Epidermal melanocyte (primary cell): ENCODE results near the gene CHAD.
"Not testable (repeated sequence)": the region's sequence is repeated elsewhere in the genome, so short reads cannot be mapped to it uniquely, and the experiment has no call there.

Experiments used
- DNase-seq: peaks from one replicate; pipeline ENCODE4 v3.0.0; 2011; ENCODE audit warnings: low spot score; ENCODE audit not compliant: insufficient read length

Gene CHAD

DNA sequence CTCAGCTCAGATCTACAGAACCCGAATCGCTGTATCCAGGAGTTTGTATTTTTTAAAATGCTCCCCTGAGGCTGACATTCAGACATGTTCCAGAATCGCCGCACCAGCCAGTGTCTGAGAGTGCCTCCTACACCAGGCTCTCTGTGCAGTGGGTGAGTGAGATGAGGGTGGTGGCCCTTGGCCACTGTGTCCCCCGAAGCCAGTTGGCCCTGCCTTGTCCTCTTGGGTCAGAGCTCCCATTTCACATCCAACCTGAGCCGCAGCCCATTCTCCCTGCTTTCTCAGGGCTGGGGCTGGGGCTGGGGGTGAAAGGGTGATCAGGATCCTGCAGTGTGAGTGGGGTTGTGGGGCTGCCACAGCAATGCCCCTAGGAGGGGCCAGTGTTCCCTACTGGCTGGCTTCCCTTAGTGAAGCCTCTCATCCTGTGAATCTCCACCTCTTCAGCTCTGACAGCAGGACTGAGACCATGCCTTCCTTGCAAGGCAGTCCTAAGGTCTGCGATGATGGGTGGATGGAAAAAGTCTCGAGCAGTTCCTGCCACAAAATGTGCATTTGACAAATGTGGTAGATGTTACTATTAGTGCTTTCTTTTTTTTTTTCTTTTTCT, 26.6 kb upstream of the CHAD start:
- no peak for DNase-seq

DNA sequence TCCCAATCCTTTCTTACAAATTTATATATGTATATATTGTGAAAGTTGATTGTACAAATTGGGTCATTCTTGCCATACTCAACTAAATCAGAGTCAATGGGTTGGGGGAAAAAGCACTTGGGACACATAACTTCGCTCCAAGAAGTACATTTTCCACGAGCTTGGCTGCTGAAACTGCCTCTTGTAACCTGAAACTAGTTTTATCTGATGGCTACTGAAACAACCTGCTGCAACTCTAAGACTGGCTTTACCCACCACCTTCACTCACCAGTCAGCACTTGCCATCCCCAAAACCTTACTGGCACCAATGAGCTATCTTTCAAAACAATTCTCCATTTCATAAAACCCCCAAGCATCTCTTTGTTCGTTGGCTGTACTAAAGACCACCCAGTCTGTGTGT, 25.1 kb upstream of the CHAD start:
- no peak for DNase-seq

DNA sequence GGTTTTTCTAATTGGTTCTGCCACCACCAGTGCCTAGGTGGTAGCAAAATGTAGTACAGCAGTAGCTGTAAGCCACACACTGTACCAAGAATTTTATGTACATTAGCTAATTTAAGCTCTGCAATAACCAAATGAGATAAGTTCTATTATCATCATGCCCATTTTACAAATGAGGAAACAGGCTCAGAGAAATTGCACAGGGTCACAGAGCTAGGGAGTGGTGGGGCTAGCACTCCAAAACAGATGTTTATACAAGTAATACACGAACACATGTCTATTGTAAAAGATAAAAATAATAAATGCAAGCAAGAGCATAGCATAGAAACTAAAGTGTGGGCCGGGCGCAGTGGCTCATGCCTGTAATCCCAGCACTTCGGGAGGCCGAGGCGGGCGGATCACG, 23.5 kb upstream of the CHAD start:
- DNase-seq, result no peak

DNA sequence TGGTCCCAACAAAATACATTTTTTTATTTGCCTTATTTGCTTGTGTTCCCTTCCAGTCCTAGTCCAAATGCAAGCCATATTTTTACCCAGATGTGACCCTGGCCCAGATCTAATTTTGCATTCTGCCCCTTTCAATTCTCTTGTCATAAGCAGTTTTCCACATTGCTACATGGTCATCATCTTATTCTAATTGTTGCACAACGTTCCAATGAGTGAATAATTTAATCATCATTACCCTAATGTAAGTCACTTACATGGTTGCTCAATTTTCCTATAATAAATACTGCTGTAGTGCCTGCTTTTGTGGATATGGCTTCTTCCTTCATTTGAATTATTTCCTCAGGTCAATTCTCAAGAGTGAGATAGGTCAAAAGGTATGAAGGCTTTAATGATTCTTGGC, 22.8 kb upstream of the CHAD start:
- no peak for DNase-seq

DNA sequence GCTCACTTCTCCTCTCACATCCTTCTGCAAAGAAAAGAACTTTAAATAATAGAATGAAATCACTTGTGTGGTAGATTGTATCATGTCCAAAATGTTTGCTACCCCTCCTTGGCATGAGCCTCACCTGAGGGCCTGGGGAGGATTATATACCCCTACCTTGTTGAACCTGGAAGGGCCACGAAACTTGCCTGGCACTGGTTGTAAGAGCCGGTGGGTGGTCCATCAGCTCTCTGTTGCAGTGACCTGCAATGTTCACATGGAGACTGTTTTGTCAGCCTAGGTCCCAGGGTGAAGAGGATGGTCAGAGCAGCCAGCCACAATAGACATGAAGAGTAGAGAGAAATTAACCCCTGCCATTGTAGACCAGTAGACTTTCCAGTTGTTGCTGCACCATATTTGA, 20.2 kb upstream of the CHAD start:
- no peak for DNase-seq

DNA sequence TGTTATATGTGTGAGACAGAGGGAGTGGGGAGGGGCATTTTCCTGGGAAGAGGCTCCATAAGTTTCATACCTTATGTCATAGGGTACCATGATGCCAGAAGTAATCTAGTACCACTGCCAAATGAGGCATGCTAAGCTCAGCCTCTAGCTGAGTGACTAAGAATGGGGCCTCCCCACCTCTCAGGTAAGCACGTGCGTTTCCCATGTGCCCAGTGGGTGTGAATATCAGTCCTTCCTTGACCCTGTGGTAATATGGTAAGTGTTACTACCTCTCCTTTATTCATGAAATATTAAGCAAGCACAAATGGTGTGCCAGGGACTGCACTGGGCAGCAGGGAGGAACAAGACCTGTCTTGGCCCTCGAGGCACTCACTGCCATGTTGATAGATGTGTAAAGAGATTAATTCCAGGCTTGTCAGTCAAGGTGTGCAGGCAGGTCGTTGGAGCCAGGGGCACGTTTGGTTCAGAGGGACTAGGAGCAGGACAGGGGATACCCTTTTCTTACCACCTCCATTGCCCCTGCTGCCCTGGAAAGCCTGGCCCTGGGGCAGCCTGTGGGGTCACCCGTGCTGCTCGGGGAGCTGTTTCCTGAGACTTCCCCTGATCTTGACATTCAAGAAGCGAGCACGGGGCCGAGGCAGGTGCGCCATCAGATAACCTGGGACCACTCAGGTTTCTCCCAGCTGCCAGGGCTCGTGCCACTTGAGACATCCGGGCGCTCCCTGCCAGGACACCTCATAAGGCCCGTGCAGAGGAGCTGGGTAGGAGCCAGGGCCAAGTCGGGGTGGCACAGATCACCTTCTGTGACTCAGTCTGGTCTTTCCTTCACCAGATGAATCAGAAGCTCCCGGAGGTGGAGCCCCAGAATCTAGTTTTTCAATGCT, 18.8 kb upstream of the CHAD start:
- no peak for DNase-seq

DNA sequence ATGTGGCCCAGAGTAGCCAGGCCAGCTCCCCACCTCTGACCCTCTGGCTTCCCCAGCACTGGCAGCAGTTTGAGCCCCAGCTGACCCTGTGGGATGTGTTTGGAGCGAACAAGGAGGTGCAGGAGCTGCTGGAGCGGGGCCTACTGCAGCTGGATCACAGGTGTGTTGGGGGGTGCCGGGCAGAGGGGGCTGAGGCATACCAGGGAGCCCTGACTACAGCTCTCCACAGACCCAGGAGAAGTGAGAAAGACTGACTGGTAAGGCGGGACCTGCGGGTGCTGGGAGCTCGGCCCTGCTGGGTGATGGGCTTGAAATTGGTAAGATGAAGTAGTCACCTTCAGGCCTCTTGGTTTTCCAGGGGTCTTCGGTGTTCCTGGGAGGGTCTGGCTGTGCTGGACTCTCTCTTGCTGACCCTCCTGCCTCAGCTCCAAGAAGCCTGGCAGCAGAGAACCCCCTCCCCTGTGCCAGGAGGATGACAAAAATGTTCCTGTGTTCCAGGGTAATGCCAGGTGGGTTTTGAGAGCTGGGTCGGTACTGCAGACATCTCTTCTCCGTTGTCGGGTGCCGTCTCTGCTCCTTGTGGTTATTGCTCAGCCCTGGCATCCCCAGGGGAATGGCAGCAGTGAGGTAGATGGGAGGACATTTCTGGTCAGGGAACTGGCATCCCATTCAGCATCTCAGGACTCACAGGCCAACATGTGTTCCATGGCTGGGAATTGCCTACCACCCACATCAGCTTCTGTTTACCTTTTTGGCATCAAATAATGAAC, 15.9 kb upstream of the CHAD start:
- no peak for DNase-seq

DNA sequence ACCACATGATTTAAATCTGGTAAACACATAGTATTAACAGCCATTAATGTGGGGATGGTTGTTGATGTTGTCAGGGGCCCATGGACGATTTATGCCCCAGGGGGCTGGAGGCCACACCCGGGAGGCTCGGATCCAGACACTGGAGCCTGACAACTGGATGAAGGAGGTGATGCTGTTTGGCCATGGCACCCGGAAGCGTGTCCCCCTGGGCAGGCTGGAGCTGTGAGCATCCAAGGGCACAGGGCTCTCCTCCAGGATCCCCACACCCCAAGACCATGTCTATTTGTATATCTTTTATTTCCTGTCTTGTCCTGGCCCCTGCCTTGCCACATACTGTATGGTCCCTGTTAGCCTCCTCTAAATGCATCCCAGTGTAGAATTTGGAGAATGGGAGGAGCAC, 14.6 kb upstream of the CHAD start:
- DNase-seq, result no peak

DNA sequence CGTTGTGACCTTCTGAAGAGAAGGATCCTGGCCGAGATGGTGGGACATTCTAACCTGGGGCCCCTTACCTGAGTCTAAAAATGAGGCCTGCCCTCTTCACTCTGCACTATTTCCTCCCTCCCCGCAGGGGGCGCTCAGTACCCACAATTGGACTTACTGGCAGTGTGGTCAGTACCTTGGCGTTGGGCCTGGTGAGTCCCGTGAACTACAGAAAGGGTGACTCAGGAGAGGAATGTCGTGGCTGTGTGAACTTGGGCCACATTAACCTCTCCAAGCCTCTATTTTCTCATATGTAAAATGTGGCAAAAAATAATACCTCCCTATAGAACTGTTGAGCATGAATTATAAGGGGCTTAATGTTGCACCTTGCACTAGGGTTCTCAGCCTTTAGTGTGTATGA, 13.8 kb upstream of the CHAD start:
- peak; percentile 90 for DNase-seq

DNA sequence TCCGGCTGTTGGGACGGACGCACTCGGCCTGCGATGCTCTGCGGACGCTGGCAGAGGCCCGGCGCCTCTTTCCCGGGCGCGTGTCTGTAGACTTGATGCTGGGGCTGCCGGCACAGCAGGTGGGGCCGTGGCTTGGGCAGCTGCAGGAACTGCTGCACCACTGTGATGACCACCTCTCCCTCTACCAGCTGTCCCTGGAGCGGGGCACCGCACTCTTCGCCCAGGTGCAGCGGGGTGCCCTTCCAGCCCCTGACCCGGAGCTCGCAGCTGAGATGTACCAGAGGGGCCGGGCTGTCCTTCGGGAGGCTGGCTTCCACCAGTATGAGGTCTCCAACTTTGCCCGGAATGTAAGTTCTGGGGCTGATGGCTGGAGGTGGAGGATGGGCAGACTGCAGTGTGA, 13.4 kb upstream of the CHAD start:
- no peak for DNase-seq

DNA sequence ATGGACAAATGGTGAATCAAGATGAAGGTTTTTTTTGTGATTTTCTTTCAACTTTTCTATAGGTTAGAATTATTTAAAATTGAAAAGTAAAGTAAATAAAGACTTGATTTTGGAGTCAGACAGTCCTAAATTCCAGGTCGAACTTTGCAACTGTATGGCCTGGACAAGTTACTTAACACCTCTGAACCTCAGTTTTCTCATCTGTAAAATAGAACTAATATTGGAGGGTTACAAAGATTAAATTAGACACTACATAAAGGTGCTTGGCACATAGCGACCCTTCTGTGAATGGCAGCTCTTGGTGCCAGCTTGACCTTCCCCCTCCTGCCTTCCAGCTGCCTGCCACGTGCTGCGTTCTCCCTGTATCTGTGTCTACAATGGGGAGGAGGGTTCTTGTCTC, 13.0 kb upstream of the CHAD start:
- DNase-seq, result no peak

DNA sequence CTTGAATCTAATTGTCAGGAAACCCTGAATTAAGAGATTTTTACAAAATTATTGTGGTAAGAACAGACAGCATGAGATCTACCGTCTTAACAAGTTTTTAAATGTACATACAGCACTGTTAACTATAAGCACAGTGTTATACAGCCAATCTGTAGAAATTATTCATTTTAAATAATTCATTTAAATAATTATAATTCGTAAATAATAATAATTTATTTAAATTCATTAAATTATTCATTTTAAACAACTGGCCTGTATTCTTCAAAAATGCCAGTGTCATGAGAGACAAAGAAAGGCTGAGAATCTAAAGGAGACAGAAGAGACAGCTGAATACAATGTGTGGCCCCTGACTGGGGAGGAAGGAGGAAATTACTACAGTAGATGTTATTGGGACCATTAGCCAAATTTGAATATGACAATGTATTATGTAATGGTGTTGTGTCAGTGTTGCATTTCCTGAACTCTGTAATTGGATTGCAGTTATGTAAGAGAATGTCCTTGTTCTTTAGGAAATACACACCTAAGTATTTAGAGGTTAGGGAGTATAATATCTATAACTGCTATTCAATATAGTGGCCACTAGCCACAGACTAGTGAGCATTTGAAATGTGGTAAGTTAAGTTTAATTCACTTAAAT, 12.3 kb upstream of the CHAD start:
- no peak for DNase-seq

DNA sequence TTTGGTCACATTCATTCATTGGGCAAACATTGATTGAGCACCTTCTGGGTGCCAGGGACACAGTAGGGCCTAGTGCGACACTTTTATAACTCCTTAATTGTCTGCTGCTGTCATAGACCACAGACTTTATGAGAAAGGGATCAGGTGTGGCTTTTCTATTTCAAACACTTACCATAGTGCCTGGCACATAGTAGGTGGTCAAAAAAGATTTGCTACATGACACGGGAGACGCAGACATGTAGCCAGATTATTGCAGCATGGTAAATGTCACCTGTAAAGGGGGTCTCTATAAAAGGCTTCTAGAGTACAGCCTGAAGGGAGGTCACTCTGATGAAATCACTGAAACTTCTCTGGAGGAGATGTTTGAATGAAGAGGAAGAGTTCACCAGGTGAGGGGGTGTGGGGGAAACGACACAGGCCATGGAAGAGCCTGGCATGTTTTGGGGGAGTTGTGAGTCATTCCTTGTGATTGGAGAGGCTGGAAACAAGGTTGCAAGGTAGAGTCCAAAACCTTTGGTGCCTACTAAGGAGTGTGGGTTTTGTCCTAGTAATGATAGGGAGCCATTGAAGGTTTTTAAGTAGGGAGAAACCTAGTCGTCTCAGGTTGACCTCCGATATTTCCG, 11.6 kb upstream of the CHAD start:
- DNase-seq, result no peak

DNA sequence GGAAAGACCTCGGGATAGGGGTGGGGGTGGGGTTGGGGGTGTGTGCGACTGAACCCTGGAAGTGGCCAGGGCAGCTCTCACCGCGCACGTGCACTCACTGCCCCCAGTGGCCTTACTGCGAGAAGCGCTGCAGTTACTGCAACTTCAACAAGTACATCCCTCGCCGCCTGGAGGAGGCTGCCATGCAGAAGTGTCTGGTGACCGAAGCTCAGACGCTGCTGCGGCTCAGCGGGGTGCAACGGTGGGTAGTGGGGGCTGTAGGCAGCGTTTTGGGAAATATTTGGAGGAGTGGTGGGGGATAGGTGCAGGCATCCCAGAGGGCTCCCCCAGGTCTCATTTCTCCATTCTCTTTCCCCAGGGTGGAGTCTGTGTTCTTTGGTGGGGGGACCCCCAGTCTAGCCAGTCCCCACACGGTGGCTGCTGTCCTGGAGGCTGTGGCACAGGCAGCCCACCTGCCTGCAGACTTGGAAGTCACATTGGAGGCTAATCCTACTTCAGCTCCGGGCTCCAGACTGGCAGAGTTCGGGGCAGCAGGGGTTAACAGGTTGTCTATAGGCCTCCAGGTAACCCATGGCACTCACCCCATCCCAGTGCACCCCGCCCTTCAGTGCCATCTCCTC, 11.0 kb upstream of the CHAD start:
- DNase-seq, result no peak

DNA sequence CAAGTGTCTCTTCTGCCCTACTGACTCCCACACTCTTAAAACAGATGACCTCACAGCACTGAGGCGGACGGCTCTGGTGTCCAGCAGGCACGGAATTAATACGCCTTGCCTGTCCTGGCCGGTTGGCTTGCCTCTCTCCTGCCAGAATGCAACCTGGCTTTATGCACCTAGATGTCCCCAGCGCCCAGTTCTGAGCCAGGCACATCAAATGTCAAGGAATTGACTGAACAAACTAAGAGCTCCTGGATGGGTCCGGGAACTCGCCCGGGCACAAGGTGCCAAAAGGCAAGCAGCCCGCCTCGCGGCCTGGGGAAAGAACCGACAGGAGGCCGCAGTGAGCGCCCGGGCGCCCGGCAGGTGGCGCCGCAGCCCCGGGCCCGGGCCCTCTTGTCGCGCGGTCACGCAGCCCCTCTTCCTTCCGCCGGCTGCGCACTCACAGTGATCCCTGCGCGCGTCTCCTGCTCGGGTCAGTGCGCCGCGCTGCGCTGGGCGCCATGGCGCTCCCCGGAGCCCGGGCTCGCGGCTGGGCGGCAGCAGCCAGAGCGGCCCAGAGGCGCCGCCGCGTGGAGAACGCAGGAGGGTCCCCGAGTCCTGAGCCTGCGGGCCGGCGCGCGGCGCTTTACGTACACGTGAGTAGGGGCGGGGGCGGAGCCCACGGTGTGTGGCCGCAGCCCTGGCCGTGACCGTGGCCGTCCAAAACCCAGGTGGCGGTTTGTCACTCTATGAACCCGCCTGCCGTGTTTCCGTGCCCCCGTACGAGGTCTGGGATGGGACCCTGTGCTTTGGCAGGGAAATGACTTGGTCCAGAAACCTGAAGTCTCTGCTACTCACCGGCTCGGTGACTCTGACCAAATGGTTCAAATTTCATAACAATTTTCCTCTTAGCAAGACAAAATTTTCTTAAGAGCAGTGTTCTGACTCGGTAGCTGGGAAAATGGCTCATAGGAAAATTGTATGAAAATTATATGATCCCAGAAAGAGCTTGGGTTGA, 10.0 kb upstream of the CHAD start, which contains the start of gene RSAD1:
RSAD1 (plus strand) TSS at position 470 of the 991 bp plus-strand sequence; CDS start at position 495, 25 bp downstream.
- DNase-seq, result peak; percentile 75

DNA sequence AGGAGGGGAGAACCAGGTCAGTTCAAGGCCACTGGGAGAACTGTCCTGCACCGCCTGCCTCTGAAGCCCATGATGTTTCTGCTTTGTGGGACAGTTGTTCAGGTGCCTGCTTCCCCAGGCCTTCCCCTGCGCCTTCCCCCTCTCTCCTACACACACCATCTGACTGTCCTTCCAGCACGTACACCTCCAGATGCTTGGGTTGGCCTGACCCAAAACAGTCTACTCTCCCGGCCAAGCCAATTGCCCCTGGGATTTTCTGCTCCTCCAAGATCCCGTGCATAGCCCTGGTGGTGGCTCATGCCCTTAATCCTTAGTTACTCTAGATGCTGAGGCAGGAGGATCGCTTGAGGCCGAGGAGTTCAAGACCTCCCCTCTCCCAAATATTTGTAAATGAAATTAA, 9.3 kb upstream of the CHAD start:
- no peak for DNase-seq

DNA sequence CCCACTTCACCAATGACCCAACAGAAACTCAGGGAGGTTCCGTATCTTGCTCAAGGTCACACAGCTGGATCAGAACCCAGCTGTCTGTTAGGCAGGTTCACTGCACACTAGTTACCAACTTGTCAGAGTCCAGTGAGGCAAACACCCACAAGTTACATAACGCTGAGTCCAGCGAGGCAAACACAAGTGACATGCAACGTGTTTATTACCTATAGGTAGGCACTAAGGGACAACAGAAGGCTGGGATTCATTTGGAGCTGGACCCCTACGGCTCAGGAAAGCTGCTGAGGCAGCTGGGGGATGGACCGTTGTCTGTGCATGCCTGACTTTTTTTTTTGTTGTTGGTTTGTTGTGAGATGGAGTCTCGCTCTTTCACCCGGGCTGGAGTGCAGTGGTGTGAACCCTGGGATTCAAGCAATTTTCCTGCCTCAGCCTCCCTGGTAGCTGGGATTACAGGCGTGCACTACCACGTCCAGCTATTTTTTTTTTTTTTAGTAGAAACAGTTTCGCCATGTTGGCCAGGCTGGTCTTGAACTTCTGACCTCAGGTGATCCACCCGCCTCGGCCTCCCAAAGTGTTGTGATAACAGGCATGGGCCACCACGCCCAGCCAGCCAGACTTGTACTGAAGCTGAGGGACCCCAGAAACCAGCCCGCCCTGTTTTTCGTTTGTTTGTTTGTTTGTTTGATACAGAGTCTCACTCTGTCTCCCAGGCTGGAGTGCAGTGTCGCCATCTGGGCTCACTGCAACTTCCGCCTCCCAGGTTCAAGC, 8.1 kb upstream of the CHAD start:
- no peak for DNase-seq

DNA sequence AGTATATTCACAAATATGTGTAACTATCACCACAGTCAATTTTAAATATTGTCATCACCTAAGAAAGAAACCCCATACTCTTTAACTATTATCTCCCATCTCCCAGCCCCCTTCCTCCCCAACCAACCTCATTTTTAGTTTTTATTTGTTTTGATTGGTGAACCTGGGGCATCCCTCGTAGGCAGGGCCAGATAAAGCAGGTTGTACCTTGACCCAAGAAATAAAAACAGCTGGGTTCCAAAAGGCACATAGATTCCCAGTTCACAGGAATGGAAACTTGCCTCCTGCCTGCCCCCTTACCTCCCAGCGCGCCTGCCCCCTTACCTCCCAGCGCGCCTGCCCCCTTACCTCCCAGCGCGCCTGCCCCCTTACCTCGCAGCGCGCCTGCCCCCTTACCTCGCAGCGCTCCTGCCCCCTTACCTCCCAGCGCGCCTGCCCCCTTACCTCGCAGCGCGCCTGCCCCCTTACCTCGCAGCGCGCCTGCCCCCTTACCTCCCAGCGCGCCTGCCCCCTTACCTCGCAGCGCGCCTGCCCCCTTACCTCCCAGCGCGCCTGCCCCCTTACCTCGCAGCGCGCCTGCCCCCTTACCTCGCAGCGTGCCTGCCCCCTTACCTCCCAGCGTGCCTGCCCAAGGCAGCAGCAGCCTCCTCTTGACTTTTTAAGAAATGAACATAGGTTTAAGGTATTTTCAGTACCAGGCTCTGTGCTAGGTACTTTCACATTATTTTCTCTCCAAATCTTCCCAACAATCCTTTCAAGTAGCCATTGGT, 7.3 kb upstream of the CHAD start:
- DNase-seq, result not testable (repeated sequence)
